A549 (cell line): ENCODE results near the gene COG6.

Experiments used
- CBX8 ChIP-seq: fragments of 200-600 bp; sonication (generic); IDR thresholded peaks from 2 replicates; pipeline ENCODE4 v1.6.1; 2016
- CHD4 ChIP-seq: fragments of 200-600 bp; sonication (generic); IDR thresholded peaks from 2 replicates; pipeline ENCODE4 v1.6.1; 2016; ENCODE audit warnings: antibody characterized with exemption, mild to moderate bottlenecking, borderline replicate concordance
- ESRRA ChIP-seq: fragments of 150-350 bp; IDR thresholded peaks from 2 replicates; pipeline ENCODE4 v1.6.1; 2014; ENCODE audit warnings: mild to moderate bottlenecking, low read length, borderline replicate concordance
- HOXB13 ChIP-seq: fragments of 250-450 bp; sonication (Bioruptor Pico); IDR thresholded peaks from 2 replicates; pipeline ENCODE4 v1.5.0; 2020; ENCODE audit warnings: low read depth, mild to moderate bottlenecking, moderate library complexity
- MAZ ChIP-seq: fragments of 150-350 bp; IDR thresholded peaks from 2 replicates; pipeline ENCODE4 v1.6.1; 2014; ENCODE audit warnings: antibody characterized with exemption, low read depth, low read length, borderline replicate concordance
- NFE2L2 ChIP-seq: fragments of 150-350 bp; conservative IDR thresholded peaks from 2 replicates; pipeline ENCODE4 v1.6.1; 2014; ENCODE audit warnings: low read length
- PHF8 ChIP-seq: fragments of 200-600 bp; sonication (generic); IDR thresholded peaks from 2 replicates; pipeline ENCODE4 v1.6.1; 2016; ENCODE audit warnings: low read depth, mild to moderate bottlenecking, antibody characterized with exemption, moderate library complexity, borderline replicate concordance
- POLR2A ChIP-seq: IDR thresholded peaks from 2 replicates; pipeline ENCODE4 v1.6.1; 2012; ENCODE audit warnings: mild to moderate bottlenecking, low read length
- RCOR1 ChIP-seq: fragments of 150-350 bp; IDR thresholded peaks from 2 replicates; pipeline ENCODE4 v1.6.1; 2014; ENCODE audit warnings: antibody characterized with exemption, low read length, low read depth
- SMC3 ChIP-seq: fragments of >200 bp; sonication (Bioruptor Twin); formaldehyde crosslinking; IDR thresholded peaks from 3 replicates; pipeline ENCODE4 v1.6.1; 2018; ENCODE audit warnings: inconsistent platforms
- ZSCAN20 ChIP-seq: fragments of 250-450 bp; sonication (Bioruptor Pico); IDR thresholded peaks from 2 replicates; pipeline ENCODE4 v1.8.0; 2022; ENCODE audit warnings: mild to moderate bottlenecking, moderate library complexity
- TF ChIP-seq, protein P1 (sequence below): fragments of >200 bp; sonication (Bioruptor Twin); formaldehyde crosslinking; IDR thresholded peaks from 3 replicates; pipeline ENCODE4 v1.5.1; 2016
- TF ChIP-seq, protein P2 (sequence below): IDR thresholded peaks from 2 replicates; pipeline ENCODE4 v1.6.1; 2012

DNA sequence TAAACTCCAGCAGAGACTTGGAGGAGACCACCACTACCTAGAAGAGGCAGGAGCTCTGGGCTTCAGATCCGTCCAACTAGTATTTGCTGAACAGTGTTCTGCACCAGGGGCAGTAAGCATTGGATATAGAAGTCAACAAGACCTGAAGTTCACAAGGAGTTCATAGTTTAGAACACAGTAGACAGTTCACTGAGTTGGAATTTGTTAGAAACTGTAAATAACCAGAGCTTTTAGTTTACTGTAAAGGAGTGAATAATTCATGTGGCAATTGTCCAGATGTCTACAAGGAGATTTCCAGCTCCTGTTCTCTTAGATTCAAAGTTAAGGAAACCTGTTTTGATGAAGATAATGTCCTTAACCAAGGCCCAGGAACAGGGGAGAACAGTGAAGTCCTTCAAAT is 128.9 kb downstream of the COG6 start:
- TF ChIP-seq, protein P1, sequence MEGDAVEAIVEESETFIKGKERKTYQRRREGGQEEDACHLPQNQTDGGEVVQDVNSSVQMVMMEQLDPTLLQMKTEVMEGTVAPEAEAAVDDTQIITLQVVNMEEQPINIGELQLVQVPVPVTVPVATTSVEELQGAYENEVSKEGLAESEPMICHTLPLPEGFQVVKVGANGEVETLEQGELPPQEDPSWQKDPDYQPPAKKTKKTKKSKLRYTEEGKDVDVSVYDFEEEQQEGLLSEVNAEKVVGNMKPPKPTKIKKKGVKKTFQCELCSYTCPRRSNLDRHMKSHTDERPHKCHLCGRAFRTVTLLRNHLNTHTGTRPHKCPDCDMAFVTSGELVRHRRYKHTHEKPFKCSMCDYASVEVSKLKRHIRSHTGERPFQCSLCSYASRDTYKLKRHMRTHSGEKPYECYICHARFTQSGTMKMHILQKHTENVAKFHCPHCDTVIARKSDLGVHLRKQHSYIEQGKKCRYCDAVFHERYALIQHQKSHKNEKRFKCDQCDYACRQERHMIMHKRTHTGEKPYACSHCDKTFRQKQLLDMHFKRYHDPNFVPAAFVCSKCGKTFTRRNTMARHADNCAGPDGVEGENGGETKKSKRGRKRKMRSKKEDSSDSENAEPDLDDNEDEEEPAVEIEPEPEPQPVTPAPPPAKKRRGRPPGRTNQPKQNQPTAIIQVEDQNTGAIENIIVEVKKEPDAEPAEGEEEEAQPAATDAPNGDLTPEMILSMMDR = no peak
- TF ChIP-seq RCOR1 (no peak), POLR2A (no peak), MAZ (no peak), PHF8 (no peak), ESRRA (no peak), CHD4 (no peak), SMC3 (no peak), CBX8 (no peak), NFE2L2 (no peak), ZSCAN20 (no peak), HOXB13 (CRISPR knock-in tag) (no peak)
- TF ChIP-seq, protein P2, sequence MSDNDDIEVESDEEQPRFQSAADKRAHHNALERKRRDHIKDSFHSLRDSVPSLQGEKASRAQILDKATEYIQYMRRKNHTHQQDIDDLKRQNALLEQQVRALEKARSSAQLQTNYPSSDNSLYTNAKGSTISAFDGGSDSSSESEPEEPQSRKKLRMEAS = no peak
